T-helper 2 cell treated with Interferon-gamma antibody and Interleukin-4, amounts not matched to agents 5 μg/mL and 100 μg/mL, for 36 hours (primary cell): ENCODE results near the gene TBCCD1.
"Not testable (repeated sequence)": the region's sequence is repeated elsewhere in the genome, so short reads cannot be mapped to it uniquely, and the experiment has no call there.

Experiments used
- DNase-seq: peaks from one replicate; pipeline ENCODE4 v3.0.0; 2021; ENCODE audit warnings: low spot score
- H3K27ac Mint-ChIP-seq: one replicate; pipeline ENCODE4 v1.8.0; 2021; ENCODE audit warnings: mild to moderate bottlenecking, mixed read lengths
- H3K27me3 Mint-ChIP-seq: one replicate; pipeline ENCODE4 v1.8.0; 2021; ENCODE audit warnings: low read depth, mixed read lengths
- H3K36me3 Mint-ChIP-seq: one replicate; pipeline ENCODE4 v1.8.0; 2021; ENCODE audit warnings: low read depth, mixed read lengths
- H3K4me1 Mint-ChIP-seq: one replicate; pipeline ENCODE4 v1.8.0; 2021; ENCODE audit warnings: low read depth, mixed read lengths
- H3K4me3 Mint-ChIP-seq: one replicate; pipeline ENCODE4 v1.8.0; 2022; ENCODE audit warnings: mild to moderate bottlenecking, moderate library complexity, mixed read lengths
- H3K9me3 Mint-ChIP-seq: one replicate; pipeline ENCODE4 v1.8.0; 2021; ENCODE audit warnings: mixed read lengths

TBCCD1 gene

GRCh38 chr3:186552408-186553031 is 14.6 kb downstream of the TBCCD1 start:
- H3K27ac Mint-ChIP-seq: no peak overlapping the region
- peaks cover 37% of the 10 kb centered on the region for H3K36me3 Mint-ChIP-seq
- no peak for DNase-seq
- no peaks in the 10 kb centered on the region for H3K4me1 Mint-ChIP-seq
- H3K9me3 Mint-ChIP-seq: no peaks in the 10 kb centered on the region
- no peaks in the 10 kb centered on the region for H3K27me3 Mint-ChIP-seq
- no peak overlapping the region for H3K4me3 Mint-ChIP-seq

- DNase-seq: no peak
- peaks cover 29% of the 10 kb centered on the region for H3K36me3 Mint-ChIP-seq
- no peak overlapping the region for H3K27ac Mint-ChIP-seq
- H3K4me1 Mint-ChIP-seq: no peaks in the 10 kb centered on the region
- no peaks in the 10 kb centered on the region for H3K9me3 Mint-ChIP-seq
- H3K4me3 Mint-ChIP-seq: no peak overlapping the region
- no peaks in the 10 kb centered on the region for H3K27me3 Mint-ChIP-seq
Measured at GRCh38 chr3:186551387-186551786, 15.8 kb downstream of the TBCCD1 start.

- Mint-ChIP-seq H3K27ac (no peak overlapping the region), H3K9me3 (no peaks in the 10 kb centered on the region), H3K36me3 (peaks cover 26% of the 10 kb centered on the region), H3K4me3 (no peak overlapping the region), H3K4me1 (no peaks in the 10 kb centered on the region), H3K27me3 (no peaks in the 10 kb centered on the region)
- DNase-seq: no peak
Measured at GRCh38 chr3:186549497-186549896, 17.6 kb downstream of the TBCCD1 start.

- Mint-ChIP-seq H3K4me1 (peaks cover 10% of the 10 kb centered on the region), H3K27ac (no peak within 1 kb of the TSS), H3K27me3 (no peaks in the 10 kb centered on the region), H3K36me3 (peaks cover 13% of the 10 kb centered on the region), H3K4me3 (no peak within 1 kb of the TSS), H3K9me3 (no peaks in the 10 kb centered on the region)
- DNase-seq: no peak
Measured at GRCh38 chr3:186544281-186544680, 22.9 kb downstream of the TBCCD1 start, which contains the start of gene CRYGS. TSS of gene CRYGS (minus strand) at chr3:186544380. CDS start at chr3:186544326, 54 bp downstream.

GRCh38 chr3:186540835-186541226 is 26.3 kb downstream of the TBCCD1 start:
- no peaks in the 10 kb centered on the region for H3K27me3 Mint-ChIP-seq
- H3K36me3 Mint-ChIP-seq: peaks cover 6% of the 10 kb centered on the region
- H3K27ac Mint-ChIP-seq: no peak overlapping the region
- H3K9me3 Mint-ChIP-seq: no peaks in the 10 kb centered on the region
- no peak overlapping the region for H3K4me3 Mint-ChIP-seq
- peaks cover 18% of the 10 kb centered on the region for H3K4me1 Mint-ChIP-seq
- DNase-seq: no peak

- no peaks in the 10 kb centered on the region for H3K27me3 Mint-ChIP-seq
Measured at GRCh38 chr3:186540221-186540834, 26.8 kb downstream of the TBCCD1 start.

GRCh38 chr3:186538779-186539178 is 28.4 kb downstream of the TBCCD1 start:
- Mint-ChIP-seq H3K27me3 (no peaks in the 10 kb centered on the region), H3K36me3 (peaks cover 2% of the 10 kb centered on the region), H3K4me3 (no peak overlapping the region), H3K27ac (no peak overlapping the region), H3K9me3 (no peaks in the 10 kb centered on the region), H3K4me1 (peaks cover 34% of the 10 kb centered on the region)
- no peak for DNase-seq

More at GRCh38 chr3:186540221-186540834, 26.8 kb downstream of the TBCCD1 start:
- Mint-ChIP-seq H3K9me3 (no peaks in the 10 kb centered on the region), H3K4me3 (no peak overlapping the region), H3K4me1 (peaks cover 21% of the 10 kb centered on the region), H3K36me3 (peaks cover 6% of the 10 kb centered on the region), H3K27ac (no peak overlapping the region)
- peak; percentile 75 for DNase-seq

GRCh38 chr3:186536883-186537844 is 30.0 kb downstream of the TBCCD1 start:
- Mint-ChIP-seq H3K36me3 (peaks cover 2% of the 10 kb centered on the region), H3K27ac (no peak overlapping the region), H3K4me1 (peaks cover 33% of the 10 kb centered on the region), H3K9me3 (no peaks in the 10 kb centered on the region), H3K27me3 (no peaks in the 10 kb centered on the region), H3K4me3 (no peak overlapping the region)
- no peak for DNase-seq

- H3K27ac Mint-ChIP-seq: no peak overlapping the region
- H3K36me3 Mint-ChIP-seq: peaks cover 2% of the 10 kb centered on the region
- no peaks in the 10 kb centered on the region for H3K9me3 Mint-ChIP-seq
- no peak overlapping the region for H3K4me3 Mint-ChIP-seq
- peaks cover 25% of the 10 kb centered on the region for H3K4me1 Mint-ChIP-seq
- no peaks in the 10 kb centered on the region for H3K27me3 Mint-ChIP-seq
- peak; percentile 61 for DNase-seq
Measured at GRCh38 chr3:186534113-186534669, 32.9 kb downstream of the TBCCD1 start.

- DNase-seq: no peak
- Mint-ChIP-seq H3K27ac (no peak overlapping the region), H3K4me1 (peaks cover 24% of the 10 kb centered on the region), H3K27me3 (peaks cover 2% of the 10 kb centered on the region), H3K36me3 (no peaks in the 10 kb centered on the region), H3K9me3 (no peaks in the 10 kb centered on the region), H3K4me3 (no peak overlapping the region)
Measured at GRCh38 chr3:186532598-186533072, 34.5 kb downstream of the TBCCD1 start.

GRCh38 chr3:186531694-186532093 is 35.4 kb downstream of the TBCCD1 start:
- not testable (repeated sequence) for DNase-seq, H3K4me3 Mint-ChIP-seq, H3K27me3 Mint-ChIP-seq, H3K36me3 Mint-ChIP-seq, H3K9me3 Mint-ChIP-seq, H3K27ac Mint-ChIP-seq
- peaks cover 20% of the 10 kb centered on the region for H3K4me1 Mint-ChIP-seq

- H3K27ac Mint-ChIP-seq: no peak overlapping the region
- DNase-seq: no peak
- H3K4me1 Mint-ChIP-seq: peaks cover 16% of the 10 kb centered on the region
- no peaks in the 10 kb centered on the region for H3K9me3 Mint-ChIP-seq
- H3K27me3 Mint-ChIP-seq: peaks cover 3% of the 10 kb centered on the region
- no peak overlapping the region for H3K4me3 Mint-ChIP-seq
- H3K36me3 Mint-ChIP-seq: no peaks in the 10 kb centered on the region
Measured at GRCh38 chr3:186530415-186530814, 36.7 kb downstream of the TBCCD1 start.

- no peaks in the 10 kb centered on the region for H3K36me3 Mint-ChIP-seq
- H3K9me3 Mint-ChIP-seq: no peaks in the 10 kb centered on the region
- H3K27ac Mint-ChIP-seq: no peak overlapping the region
- peaks cover 3% of the 10 kb centered on the region for H3K27me3 Mint-ChIP-seq
- DNase-seq: no peak
- H3K4me1 Mint-ChIP-seq: peaks cover 8% of the 10 kb centered on the region
- no peak overlapping the region for H3K4me3 Mint-ChIP-seq
Measured at GRCh38 chr3:186529201-186529999, 37.7 kb downstream of the TBCCD1 start.
